T47D (cell line): Measurements from ENCODE around the gene IGF1.

Experiments
- DNase-seq, 2 experiments: peaks; one replicate each; pipeline versions ENCODE4 v3.0.0 to v3.0.0-alpha.2; 2011 to 2012; ENCODE audit warnings: low read depth in 1 of 2, low spot score in 1 of 2
- JUND ChIP-seq: IDR thresholded peaks from 2 replicates; pipeline ENCODE4 v1.6.1; 2012; ENCODE audit warnings: low read depth
- in situ Hi-C: cut with HindIII; loops from 2 replicates; pipeline ENCODE4 v1.10.0; 2016; ENCODE audit warnings: low sequenced_read_pairs, low pct_unique_long_range_greater_than_20kb

IGF1 gene

GRCh38 chr12:102444093-102444492 is 36.3 kb downstream of the IGF1 start:
- DNase-seq, result no peak
- in situ Hi-C loops, result no loop called here
- no peak for TF ChIP-seq JUND

DNA sequence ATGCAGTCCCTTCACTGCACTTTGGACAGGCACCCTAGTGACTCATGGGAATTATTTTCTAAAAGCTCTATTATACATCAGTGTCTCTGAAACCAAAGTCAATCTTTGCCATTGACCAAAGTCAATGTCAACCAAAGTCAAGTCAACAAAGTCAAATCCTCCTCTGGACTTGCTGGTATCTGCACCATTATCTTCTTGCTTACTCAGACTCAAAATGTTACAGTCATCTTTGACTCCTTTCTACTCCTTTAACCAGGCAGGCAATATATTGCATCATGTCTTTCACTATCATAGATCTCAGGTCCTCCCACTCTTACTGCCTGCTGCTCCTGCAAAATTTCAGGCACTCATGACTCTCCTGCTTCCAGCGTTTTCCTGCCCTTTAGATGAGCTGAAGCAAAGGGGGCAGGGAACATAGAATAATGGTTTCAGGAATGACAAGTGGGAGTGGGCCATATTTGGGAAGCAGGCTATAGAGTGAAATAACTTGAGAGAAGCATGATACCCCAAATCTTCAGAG is 39.2 kb downstream of the IGF1 start:
- no peak for TF ChIP-seq JUND
- DNase-seq, result no peak
- in situ Hi-C loops, result no loop called here

GRCh38 chr12:102439426-102440405 is 40.6 kb downstream of the IGF1 start:
- in situ Hi-C loops, result no loop called here
- no peak for DNase-seq
- no peak for TF ChIP-seq JUND

DNA sequence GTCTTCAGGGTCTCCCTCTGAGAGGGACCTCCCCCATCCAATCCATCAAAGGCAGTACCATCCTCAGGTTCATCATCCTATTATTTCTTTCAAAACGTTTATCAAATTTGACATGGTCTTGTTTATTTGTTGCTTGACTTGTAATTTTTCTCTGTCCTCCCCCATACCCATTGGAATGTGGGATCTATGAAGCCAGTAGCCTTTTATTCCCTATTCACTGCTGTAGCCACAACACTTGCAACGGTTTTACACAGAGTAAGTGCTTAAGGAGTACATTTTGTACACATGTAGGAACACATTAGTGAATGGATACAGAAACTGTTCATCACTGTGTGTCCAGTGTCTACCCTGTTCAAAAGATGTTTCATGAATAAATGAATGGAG is 41.5 kb downstream of the IGF1 start:
- DNase-seq, result no peak
- in situ Hi-C loops, result no loop called here
- no peak for TF ChIP-seq JUND

DNA sequence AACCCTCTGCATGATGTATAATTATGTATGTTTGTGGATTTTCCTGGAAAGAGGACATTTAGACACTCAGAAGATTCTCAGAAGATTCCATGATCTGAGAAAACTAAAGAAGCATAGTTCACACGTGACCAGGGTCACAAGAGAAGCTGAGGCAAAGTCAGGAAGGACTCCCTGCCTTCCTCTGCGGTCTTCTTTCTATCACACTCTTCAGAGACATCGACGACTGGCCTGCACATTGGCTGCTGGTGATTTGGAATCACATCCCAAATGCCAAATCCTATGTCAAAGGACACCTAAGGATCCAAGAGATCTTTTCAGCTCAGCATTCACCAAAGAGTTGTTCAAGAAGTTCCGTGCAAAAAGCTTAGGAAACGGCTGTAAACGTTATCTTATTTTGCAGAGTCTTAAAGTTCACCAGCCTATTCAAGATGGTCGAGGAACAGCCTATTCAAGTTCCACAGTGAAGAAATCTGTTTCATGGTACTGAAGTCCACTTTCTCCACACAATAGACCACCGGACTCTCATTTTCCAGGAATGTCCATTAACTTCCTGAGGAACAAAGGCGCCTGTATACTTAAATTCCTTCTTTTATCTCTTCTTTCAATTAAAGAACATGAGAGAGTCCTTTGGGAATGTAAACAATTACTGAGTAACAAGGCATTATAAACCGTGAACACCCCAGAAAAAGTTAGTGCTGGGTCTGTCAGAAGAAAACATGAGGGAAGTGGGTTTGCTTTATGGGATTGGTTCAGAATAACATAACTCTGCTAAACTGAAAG is 42.1 kb downstream of the IGF1 start:
- no peak for TF ChIP-seq JUND
- no peak for DNase-seq
- in situ Hi-C loops, result no loop called here

DNA sequence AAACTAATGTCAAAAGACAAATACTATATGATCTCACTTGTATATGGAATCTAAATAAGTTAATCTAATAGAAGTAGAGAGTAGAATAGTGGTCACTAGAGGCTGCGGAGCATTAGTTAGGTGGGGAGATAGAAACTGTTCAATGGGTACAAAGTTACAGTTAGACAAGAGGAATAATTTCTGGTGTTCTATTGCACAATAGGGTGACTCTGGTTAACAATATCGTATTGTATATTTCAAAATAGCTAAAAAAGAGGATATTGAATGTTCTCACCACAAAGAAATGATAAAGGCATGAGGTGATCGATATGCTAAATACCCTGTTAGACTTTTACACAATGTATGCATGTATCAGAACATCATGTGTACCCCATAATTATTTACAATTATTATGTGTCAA is 42.9 kb downstream of the IGF1 start:
- TF ChIP-seq JUND, result no peak
- in situ Hi-C loops, result no loop called here
- no peak for DNase-seq

- DNase-seq, result no peak
- in situ Hi-C loops, result no loop called here
- no peak for TF ChIP-seq JUND
Observed at GRCh38 chr12:102436867-102437266, 43.5 kb downstream of the IGF1 start.

- in situ Hi-C loops, result no loop called here
- DNase-seq, result no peak
- TF ChIP-seq JUND, result no peak
Observed at GRCh38 chr12:102435827-102436436, 44.4 kb downstream of the IGF1 start.

- TF ChIP-seq JUND, result no peak
- in situ Hi-C loops, result no loop called here
- no peak for DNase-seq
Observed at GRCh38 chr12:102433304-102433703, 47.1 kb downstream of the IGF1 start.

- DNase-seq, result no peak
- in situ Hi-C loops, result no loop called here
- TF ChIP-seq JUND, result no peak
Observed at GRCh38 chr12:102430661-102431060, 49.7 kb downstream of the IGF1 start.

- no peak for DNase-seq
- TF ChIP-seq JUND, result no peak
- in situ Hi-C loops, result no loop called here
Observed at GRCh38 chr12:102429211-102430154, 50.9 kb downstream of the IGF1 start.

- in situ Hi-C loops, result no loop called here
- DNase-seq, result no peak
- no peak for TF ChIP-seq JUND
Observed at GRCh38 chr12:102427543-102427941, 52.8 kb downstream of the IGF1 start.
